ENCODE results near the gene KLHL29. TPM values are rescaled to one million over a fixed set of nuclear protein-coding genes. Genes with fewer than 3 reads are reported as not detected.

KLHL29 gene
- polyA plus RNA-seq, 1 of the 3 experiments (the other 2 are of a cell fraction): 4.6 TPM

DNA sequence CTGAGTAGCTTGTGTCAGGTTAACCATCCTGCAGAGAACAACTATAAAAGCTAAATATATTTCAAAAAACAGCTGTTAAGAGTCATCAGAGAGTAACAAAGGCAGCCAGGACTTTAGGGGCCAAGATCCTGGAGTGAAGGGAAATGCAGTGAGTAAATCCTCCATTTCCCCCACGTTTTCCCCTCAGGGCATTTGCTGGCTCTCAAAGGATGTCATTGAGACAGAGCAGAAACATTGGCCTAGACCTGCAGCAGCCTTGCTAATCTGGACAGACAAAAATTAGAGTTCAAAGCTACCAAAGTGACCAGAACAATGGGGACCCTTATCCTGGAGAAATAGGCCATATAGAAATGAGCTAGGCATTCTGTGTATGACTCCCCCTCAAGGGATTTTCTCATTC, 21.1 kb upstream of the KLHL29 start:
- TF ChIP-seq FOXJ3 (CRISPR knock-in tag; IDR thresholded peaks at IDR 0.05): no peak
- TF ChIP-seq SIN3A (IDR thresholded peaks at IDR 0.05; ENCODE audit: borderline replicate concordance, low read depth, low read length): no peak
- TF ChIP-seq JUND (IDR thresholded peaks at IDR 0.05): no peak
- TF ChIP-seq, protein P1, sequence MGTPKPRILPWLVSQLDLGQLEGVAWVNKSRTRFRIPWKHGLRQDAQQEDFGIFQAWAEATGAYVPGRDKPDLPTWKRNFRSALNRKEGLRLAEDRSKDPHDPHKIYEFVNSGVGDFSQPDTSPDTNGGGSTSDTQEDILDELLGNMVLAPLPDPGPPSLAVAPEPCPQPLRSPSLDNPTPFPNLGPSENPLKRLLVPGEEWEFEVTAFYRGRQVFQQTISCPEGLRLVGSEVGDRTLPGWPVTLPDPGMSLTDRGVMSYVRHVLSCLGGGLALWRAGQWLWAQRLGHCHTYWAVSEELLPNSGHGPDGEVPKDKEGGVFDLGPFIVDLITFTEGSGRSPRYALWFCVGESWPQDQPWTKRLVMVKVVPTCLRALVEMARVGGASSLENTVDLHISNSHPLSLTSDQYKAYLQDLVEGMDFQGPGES (IDR thresholded peaks at IDR 0.05; ENCODE audit: low read depth, low read length): no peak
- TF ChIP-seq, protein P2, sequence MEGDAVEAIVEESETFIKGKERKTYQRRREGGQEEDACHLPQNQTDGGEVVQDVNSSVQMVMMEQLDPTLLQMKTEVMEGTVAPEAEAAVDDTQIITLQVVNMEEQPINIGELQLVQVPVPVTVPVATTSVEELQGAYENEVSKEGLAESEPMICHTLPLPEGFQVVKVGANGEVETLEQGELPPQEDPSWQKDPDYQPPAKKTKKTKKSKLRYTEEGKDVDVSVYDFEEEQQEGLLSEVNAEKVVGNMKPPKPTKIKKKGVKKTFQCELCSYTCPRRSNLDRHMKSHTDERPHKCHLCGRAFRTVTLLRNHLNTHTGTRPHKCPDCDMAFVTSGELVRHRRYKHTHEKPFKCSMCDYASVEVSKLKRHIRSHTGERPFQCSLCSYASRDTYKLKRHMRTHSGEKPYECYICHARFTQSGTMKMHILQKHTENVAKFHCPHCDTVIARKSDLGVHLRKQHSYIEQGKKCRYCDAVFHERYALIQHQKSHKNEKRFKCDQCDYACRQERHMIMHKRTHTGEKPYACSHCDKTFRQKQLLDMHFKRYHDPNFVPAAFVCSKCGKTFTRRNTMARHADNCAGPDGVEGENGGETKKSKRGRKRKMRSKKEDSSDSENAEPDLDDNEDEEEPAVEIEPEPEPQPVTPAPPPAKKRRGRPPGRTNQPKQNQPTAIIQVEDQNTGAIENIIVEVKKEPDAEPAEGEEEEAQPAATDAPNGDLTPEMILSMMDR (IDR thresholded peaks at IDR 0.05): no peak
- no peak for TF ChIP-seq CHD2 (IDR thresholded peaks at IDR 0.05; ENCODE audit: low read length, partially characterized antibody)
- TF ChIP-seq USF2 (IDR thresholded peaks at IDR 0.05; ENCODE audit: borderline replicate concordance, low read depth, low read length): no peak
- TF ChIP-seq, protein P3, sequence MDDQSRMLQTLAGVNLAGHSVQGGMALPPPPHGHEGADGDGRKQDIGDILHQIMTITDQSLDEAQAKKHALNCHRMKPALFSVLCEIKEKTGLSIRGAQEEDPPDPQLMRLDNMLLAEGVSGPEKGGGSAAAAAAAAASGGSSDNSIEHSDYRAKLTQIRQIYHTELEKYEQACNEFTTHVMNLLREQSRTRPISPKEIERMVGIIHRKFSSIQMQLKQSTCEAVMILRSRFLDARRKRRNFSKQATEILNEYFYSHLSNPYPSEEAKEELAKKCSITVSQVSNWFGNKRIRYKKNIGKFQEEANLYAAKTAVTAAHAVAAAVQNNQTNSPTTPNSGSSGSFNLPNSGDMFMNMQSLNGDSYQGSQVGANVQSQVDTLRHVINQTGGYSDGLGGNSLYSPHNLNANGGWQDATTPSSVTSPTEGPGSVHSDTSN (IDR thresholded peaks at IDR 0.05): no peak
- TF ChIP-seq ZBTB33 (IDR thresholded peaks at IDR 0.05; ENCODE audit: borderline replicate concordance, low read depth): no peak
- no peak for TF ChIP-seq TCF12 (IDR thresholded peaks at IDR 0.05)
- TF ChIP-seq EP300 (IDR thresholded peaks at IDR 0.05; ENCODE audit: borderline replicate concordance in 1 of 2, low read depth in 1 of 2, low read length in 1 of 2): no peak
- no peak for TF ChIP-seq REST (IDR thresholded peaks at IDR 0.05; ENCODE audit: low read depth, low read length)
- no peak for TF ChIP-seq NRF1 (IDR thresholded peaks at IDR 0.05; ENCODE audit: low read depth, low read length)
- no peak for TF ChIP-seq YY1 (IDR thresholded peaks at IDR 0.05; ENCODE audit: low read depth)
- TF ChIP-seq MXI1 (IDR thresholded peaks at IDR 0.05; ENCODE audit: low read depth, low read length): no peak
- no peak for TF ChIP-seq SMC3 (IDR thresholded peaks at IDR 0.05; ENCODE audit: low read depth, low read length)
- no peak for TF ChIP-seq MEF2A (IDR thresholded peaks at IDR 0.05; ENCODE audit: borderline replicate concordance, low read depth)
- TF ChIP-seq RXRA (IDR thresholded peaks at IDR 0.05; ENCODE audit: borderline replicate concordance, low read depth): no peak
- TF ChIP-seq, protein P4, sequence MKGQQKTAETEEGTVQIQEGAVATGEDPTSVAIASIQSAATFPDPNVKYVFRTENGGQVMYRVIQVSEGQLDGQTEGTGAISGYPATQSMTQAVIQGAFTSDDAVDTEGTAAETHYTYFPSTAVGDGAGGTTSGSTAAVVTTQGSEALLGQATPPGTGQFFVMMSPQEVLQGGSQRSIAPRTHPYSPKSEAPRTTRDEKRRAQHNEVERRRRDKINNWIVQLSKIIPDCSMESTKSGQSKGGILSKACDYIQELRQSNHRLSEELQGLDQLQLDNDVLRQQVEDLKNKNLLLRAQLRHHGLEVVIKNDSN (IDR thresholded peaks at IDR 0.05; ENCODE audit: borderline replicate concordance, low read depth): no peak
- peak overlapping the region in 1 of 2 experiments; percentile 23; a peak in 1 of 4 replicates for H3K27ac ChIP-seq (ENCODE audit: low read depth in 2 of 2, low read length in 1 of 2)
- H3F3A ChIP-seq (replicated peaks; ENCODE audit: insufficient read depth): no peaks in the 10 kb centered on the region
- H3K79me2 ChIP-seq (ENCODE audit: insufficient read depth): no peaks in the 10 kb centered on the region
- CTCF ChIA-PET: interaction anchor here (1.1 to 2.5 kb wide), 4 partner anchors 9 to 20 kb away, joined by 3 to 32 read pairs (median 8); no protein-coding TSS in a partner anchor
- peak; percentile 44 for DNase-seq
- no peaks in the 10 kb centered on the region for H3K36me3 ChIP-seq (replicated peaks in 1 of 2; ENCODE audit: control insufficient read depth in 1 of 2, insufficient read depth in 2 of 2, low read length in 1 of 2)
- H3K4me1 ChIP-seq (ENCODE audit: control insufficient read depth in 1 of 2, insufficient read depth in 2 of 2, low read depth in 1 of 2, low read length in 1 of 2): peaks cover 3 to 11% of the 10 kb centered on the region in 2 experiments; a peak in 3 of 4 replicates
- POLR2A ChIA-PET: no interaction called here
- H4K20me1 ChIP-seq (ENCODE audit: insufficient read depth): no peaks in the 10 kb centered on the region
- H3K4me3 ChIP-seq (ENCODE audit: low read depth in 2 of 2, low read length in 1 of 2): no peak overlapping the region
- no peaks in the 10 kb centered on the region for H3K27me3 ChIP-seq (ENCODE audit: insufficient read depth)
- no peaks in the 10 kb centered on the region for H3K9me3 ChIP-seq
- H3K4me2 ChIP-seq: no peak overlapping the region
- no peaks in the 10 kb centered on the region for H3K9me2 ChIP-seq
- H2AFZ ChIP-seq (ENCODE audit: low read depth): no peak overlapping the region
- WGBS (ENCODE audit: low lambda C conversion rate): 6% methylated on average over 1 of the region's 1 CpG
- no peak overlapping the region for H3K9ac ChIP-seq

All from SK-N-SH (cell line).